OCI-LY7 (cell line): ENCODE results near the gene CIITA.

Experiments used
- EZH2phosphoT487 ChIP-seq: fragments of 200-600 bp; sonication (generic); IDR thresholded peaks from 2 replicates; pipeline ENCODE4 v1.6.1; 2018; ENCODE audit warnings: low read depth, borderline replicate concordance, mild to moderate bottlenecking, mixed run types, antibody characterized with exemption, low read length, moderate library complexity, mixed read lengths
- TF ChIP-seq, protein P1 (sequence below): fragments of 200-600 bp; sonication (generic); conservative IDR thresholded peaks from 2 replicates; pipeline ENCODE4 v1.5.1; 2014; ENCODE audit warnings: mild to moderate bottlenecking, antibody characterized with exemption, low read length, moderate library complexity, mixed read lengths

- TF ChIP-seq, protein P1, sequence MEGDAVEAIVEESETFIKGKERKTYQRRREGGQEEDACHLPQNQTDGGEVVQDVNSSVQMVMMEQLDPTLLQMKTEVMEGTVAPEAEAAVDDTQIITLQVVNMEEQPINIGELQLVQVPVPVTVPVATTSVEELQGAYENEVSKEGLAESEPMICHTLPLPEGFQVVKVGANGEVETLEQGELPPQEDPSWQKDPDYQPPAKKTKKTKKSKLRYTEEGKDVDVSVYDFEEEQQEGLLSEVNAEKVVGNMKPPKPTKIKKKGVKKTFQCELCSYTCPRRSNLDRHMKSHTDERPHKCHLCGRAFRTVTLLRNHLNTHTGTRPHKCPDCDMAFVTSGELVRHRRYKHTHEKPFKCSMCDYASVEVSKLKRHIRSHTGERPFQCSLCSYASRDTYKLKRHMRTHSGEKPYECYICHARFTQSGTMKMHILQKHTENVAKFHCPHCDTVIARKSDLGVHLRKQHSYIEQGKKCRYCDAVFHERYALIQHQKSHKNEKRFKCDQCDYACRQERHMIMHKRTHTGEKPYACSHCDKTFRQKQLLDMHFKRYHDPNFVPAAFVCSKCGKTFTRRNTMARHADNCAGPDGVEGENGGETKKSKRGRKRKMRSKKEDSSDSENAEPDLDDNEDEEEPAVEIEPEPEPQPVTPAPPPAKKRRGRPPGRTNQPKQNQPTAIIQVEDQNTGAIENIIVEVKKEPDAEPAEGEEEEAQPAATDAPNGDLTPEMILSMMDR: no peak
- TF ChIP-seq EZH2phosphoT487: no peak
Measured at GRCh38 chr16:10944249-10945064, 67.5 kb downstream of the CIITA start, which contains the start of gene CLEC16A.
